ENCODE data around the gene GPR152.
A peak's percentile ranks its signal among the peaks of the same experiment; 100 is the strongest.

GPR152 gene, protein sequence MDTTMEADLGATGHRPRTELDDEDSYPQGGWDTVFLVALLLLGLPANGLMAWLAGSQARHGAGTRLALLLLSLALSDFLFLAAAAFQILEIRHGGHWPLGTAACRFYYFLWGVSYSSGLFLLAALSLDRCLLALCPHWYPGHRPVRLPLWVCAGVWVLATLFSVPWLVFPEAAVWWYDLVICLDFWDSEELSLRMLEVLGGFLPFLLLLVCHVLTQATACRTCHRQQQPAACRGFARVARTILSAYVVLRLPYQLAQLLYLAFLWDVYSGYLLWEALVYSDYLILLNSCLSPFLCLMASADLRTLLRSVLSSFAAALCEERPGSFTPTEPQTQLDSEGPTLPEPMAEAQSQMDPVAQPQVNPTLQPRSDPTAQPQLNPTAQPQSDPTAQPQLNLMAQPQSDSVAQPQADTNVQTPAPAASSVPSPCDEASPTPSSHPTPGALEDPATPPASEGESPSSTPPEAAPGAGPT

DNA sequence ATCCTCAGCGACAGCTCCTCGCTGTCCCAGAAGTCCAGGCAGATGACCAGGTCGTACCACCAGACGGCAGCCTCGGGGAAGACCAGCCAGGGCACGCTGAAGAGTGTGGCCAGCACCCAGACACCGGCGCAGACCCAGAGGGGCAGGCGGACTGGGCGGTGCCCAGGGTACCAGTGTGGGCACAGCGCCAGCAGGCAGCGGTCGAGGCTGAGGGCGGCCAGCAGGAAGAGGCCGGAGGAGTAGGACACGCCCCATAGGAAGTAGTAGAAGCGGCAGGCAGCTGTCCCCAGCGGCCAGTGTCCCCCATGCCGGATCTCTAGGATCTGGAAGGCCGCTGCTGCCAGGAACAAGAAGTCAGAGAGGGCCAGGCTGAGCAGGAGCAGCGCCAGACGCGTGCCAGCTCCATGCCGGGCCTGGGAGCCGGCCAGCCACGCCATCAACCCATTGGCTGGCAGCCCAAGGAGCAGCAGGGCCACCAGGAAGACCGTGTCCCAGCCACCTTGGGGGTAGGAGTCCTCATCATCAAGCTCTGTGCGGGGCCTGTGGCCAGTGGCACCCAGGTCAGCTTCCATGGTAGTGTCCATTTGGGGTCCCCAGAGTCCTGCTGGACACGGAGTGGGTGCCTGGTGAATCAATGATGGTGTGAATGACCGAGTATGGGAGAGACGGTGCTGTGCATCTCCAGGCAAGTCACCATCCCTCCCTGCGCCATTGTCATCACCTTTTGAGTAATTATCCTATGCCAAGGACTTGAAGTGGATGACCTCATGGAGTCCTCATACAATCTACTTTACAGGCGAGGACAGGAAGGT lies at the start of gene GPR152:
TSS of gene GPR152 (minus strand) at position 589 of the 812 bp plus-strand sequence. CDS start at position 584, 5 bp downstream.
- Histone ChIP-seq H3K9me3 (ENCODE audit: control insufficient read depth in 5 of 5, low read length in 5 of 5) (no peaks in the 10 kb centered on the region), H3K27me3 (ENCODE audit: control insufficient read depth in 5 of 5, insufficient read depth in 4 of 5, low read length in 5 of 5) (peaks cover 0 to 5% (median 0%) of the 10 kb centered on the region in 5 donors), H3K36me3 (ENCODE audit: control insufficient read depth in 5 of 5, insufficient read depth in 5 of 5, low read length in 5 of 5) (no peaks in the 10 kb centered on the region), H3K27ac (ENCODE audit: low read depth, low read length) (no peak within 1 kb of the TSS), H3K4me1 (ENCODE audit: control insufficient read depth in 5 of 5, insufficient read depth in 5 of 5, low read length in 5 of 5) (peaks cover 0 to 35% (median 12%) of the 10 kb centered on the region in 5 donors), H3K9ac (ENCODE audit: low read length in 5 of 5) (peak within 1 kb of the TSS in 3 of 5 donors; percentile 12 to 42 (median 20)), H3K4me3 (ENCODE audit: low read depth in 1 of 5, low read length in 5 of 5) (peak within 1 kb of the TSS in 4 of 5 donors; percentile 11 to 48 (median 31))

- Histone ChIP-seq H3K27me3 (ENCODE audit: control insufficient read depth in 5 of 5, insufficient read depth in 4 of 5, low read length in 5 of 5) (peaks cover 0 to 3% (median 0%) of the 10 kb centered on the region in 5 donors), H3K4me3 (ENCODE audit: low read depth in 1 of 5, low read length in 5 of 5) (no peak overlapping the region), H3K27ac (ENCODE audit: low read depth, low read length) (no peak overlapping the region), H3K9me3 (ENCODE audit: control insufficient read depth in 5 of 5, low read length in 5 of 5) (no peaks in the 10 kb centered on the region), H3K4me1 (ENCODE audit: control insufficient read depth in 5 of 5, insufficient read depth in 5 of 5, low read length in 5 of 5) (peaks cover 2 to 42% (median 30%) of the 10 kb centered on the region in 5 donors), H3K9ac (ENCODE audit: low read length in 5 of 5) (no peak overlapping the region), H3K36me3 (ENCODE audit: control insufficient read depth in 5 of 5, insufficient read depth in 5 of 5, low read length in 5 of 5) (peaks cover 0 to 41% (median 9%) of the 10 kb centered on the region in 5 donors)
These were observed 49.3 kb upstream of the GPR152 start for GRCh38 chr11:67501854-67502253.

DNA sequence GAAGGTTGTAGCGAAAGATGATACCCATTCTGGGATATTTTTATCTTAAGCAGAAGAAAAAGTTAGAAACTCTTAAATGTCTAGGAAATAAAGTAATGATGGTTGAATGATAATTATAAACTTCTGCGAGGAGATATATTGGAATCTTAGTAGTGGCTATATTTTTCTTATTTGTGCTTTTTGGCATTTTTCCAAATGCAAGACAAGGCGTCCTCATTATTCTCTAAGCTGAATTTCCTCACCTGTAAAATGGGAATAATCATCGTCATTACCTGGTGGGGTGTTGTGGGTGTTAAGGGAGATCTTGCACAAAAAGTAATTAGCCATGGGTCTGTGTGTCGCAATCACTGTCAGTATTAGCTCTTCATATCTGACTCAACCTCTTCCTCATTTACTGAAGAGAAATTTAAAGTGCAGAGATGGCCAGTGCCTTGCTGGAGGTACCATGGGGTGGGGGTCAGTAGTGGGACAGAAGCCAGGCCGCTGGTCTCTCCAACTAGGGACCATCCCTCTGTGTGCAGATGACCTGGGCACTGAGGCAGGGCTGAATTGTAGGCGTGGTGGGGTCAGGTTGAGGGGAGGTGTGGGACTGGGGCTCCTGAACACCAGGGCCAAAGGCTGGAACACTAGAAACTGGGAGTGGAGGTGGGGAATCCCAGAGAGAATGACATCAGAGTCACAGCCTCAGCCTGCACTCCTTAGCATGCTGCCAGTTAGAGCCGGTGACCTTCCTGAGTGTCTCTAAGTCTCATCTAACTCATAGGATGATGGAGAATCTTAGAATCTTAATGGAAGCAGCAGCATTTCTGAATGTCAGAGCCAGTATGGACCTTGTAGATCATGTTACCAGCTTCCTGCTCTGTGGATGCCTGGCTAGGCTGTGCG lies 48.5 kb upstream of the GPR152 start:
- H3K9ac ChIP-seq (ENCODE audit: low read length in 5 of 5), result no peak overlapping the region
- H3K36me3 ChIP-seq (ENCODE audit: control insufficient read depth in 5 of 5, insufficient read depth in 5 of 5, low read length in 5 of 5), result peaks cover 0 to 45% (median 9%) of the 10 kb centered on the region in 5 donors
- H3K9me3 ChIP-seq (ENCODE audit: control insufficient read depth in 5 of 5, low read length in 5 of 5), result no peaks in the 10 kb centered on the region
- peaks cover 0 to 3% (median 0%) of the 10 kb centered on the region in 5 donors for H3K27me3 ChIP-seq (ENCODE audit: control insufficient read depth in 5 of 5, insufficient read depth in 4 of 5, low read length in 5 of 5)
- H3K4me1 ChIP-seq (ENCODE audit: control insufficient read depth in 5 of 5, insufficient read depth in 5 of 5, low read length in 5 of 5), result peaks cover 2 to 34% (median 23%) of the 10 kb centered on the region in 5 donors
- H3K27ac ChIP-seq (ENCODE audit: low read depth, low read length), result no peak overlapping the region
- no peak overlapping the region for H3K4me3 ChIP-seq (ENCODE audit: low read depth in 1 of 5, low read length in 5 of 5)

GRCh38 chr11:67500484-67500821 lies 47.9 kb upstream of the GPR152 start:
- H3K9me3 ChIP-seq (ENCODE audit: control insufficient read depth in 5 of 5, low read length in 5 of 5), result no peaks in the 10 kb centered on the region
- peaks cover 0 to 3% (median 0%) of the 10 kb centered on the region in 5 donors for H3K27me3 ChIP-seq (ENCODE audit: control insufficient read depth in 5 of 5, insufficient read depth in 4 of 5, low read length in 5 of 5)
- H3K36me3 ChIP-seq (ENCODE audit: control insufficient read depth in 5 of 5, insufficient read depth in 5 of 5, low read length in 5 of 5), result peaks cover 0 to 51% (median 13%) of the 10 kb centered on the region in 5 donors
- peaks cover 0 to 28% (median 16%) of the 10 kb centered on the region in 5 donors for H3K4me1 ChIP-seq (ENCODE audit: control insufficient read depth in 5 of 5, insufficient read depth in 5 of 5, low read length in 5 of 5)
- no peak overlapping the region for H3K27ac ChIP-seq (ENCODE audit: low read depth, low read length)
- no peak overlapping the region for H3K9ac ChIP-seq (ENCODE audit: low read length in 5 of 5)
- no peak overlapping the region for H3K4me3 ChIP-seq (ENCODE audit: low read depth in 1 of 5, low read length in 5 of 5)

GRCh38 chr11:67499808-67500483 lies 47.4 kb upstream of the GPR152 start:
- H3K27ac ChIP-seq (ENCODE audit: low read depth, low read length), result no peak overlapping the region
- no peak overlapping the region for H3K4me3 ChIP-seq (ENCODE audit: low read depth in 1 of 5, low read length in 5 of 5)
- peaks cover 0 to 24% (median 14%) of the 10 kb centered on the region in 5 donors for H3K4me1 ChIP-seq (ENCODE audit: control insufficient read depth in 5 of 5, insufficient read depth in 5 of 5, low read length in 5 of 5)
- peaks cover 0 to 3% (median 0%) of the 10 kb centered on the region in 5 donors for H3K27me3 ChIP-seq (ENCODE audit: control insufficient read depth in 5 of 5, insufficient read depth in 4 of 5, low read length in 5 of 5)
- H3K9ac ChIP-seq (ENCODE audit: low read length in 5 of 5), result no peak overlapping the region
- H3K9me3 ChIP-seq (ENCODE audit: control insufficient read depth in 5 of 5, low read length in 5 of 5), result no peaks in the 10 kb centered on the region
- peaks cover 0 to 56% (median 16%) of the 10 kb centered on the region in 5 donors for H3K36me3 ChIP-seq (ENCODE audit: control insufficient read depth in 5 of 5, insufficient read depth in 5 of 5, low read length in 5 of 5)

DNA sequence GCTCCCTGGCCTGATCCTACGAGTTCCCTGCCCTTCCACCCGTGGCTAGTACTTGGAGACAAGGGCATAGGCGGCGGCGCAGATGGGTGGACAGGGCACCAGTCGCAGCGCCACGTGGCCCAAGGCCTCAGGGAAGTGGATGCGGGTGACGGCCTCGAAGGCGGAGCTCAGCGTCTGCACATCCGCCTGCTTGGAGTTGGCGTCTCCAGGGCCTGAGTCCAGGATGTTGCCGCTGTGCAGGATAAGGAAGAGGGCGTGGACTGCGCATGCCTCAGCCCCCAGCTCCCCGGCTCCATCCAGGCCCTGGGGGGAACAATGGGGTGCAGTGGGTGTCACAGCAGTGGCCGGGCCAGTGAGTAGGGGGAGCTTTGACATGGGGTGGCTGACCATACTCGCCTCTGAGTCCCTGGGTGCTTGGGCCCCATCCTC lies 46.0 kb upstream of the GPR152 start:
- Histone ChIP-seq H3K4me3 (ENCODE audit: low read depth in 1 of 5, low read length in 5 of 5) (no peak overlapping the region), H3K27ac (ENCODE audit: low read depth, low read length) (no peak overlapping the region), H3K27me3 (ENCODE audit: control insufficient read depth in 5 of 5, insufficient read depth in 4 of 5, low read length in 5 of 5) (no peaks in the 10 kb centered on the region), H3K4me1 (ENCODE audit: control insufficient read depth in 5 of 5, insufficient read depth in 5 of 5, low read length in 5 of 5) (peaks cover 0 to 13% (median 3%) of the 10 kb centered on the region in 5 donors), H3K36me3 (ENCODE audit: control insufficient read depth in 5 of 5, insufficient read depth in 5 of 5, low read length in 5 of 5) (peaks cover 0 to 64% (median 21%) of the 10 kb centered on the region in 5 donors), H3K9me3 (ENCODE audit: control insufficient read depth in 5 of 5, low read length in 5 of 5) (no peaks in the 10 kb centered on the region), H3K9ac (ENCODE audit: low read length in 5 of 5) (no peak overlapping the region)

DNA sequence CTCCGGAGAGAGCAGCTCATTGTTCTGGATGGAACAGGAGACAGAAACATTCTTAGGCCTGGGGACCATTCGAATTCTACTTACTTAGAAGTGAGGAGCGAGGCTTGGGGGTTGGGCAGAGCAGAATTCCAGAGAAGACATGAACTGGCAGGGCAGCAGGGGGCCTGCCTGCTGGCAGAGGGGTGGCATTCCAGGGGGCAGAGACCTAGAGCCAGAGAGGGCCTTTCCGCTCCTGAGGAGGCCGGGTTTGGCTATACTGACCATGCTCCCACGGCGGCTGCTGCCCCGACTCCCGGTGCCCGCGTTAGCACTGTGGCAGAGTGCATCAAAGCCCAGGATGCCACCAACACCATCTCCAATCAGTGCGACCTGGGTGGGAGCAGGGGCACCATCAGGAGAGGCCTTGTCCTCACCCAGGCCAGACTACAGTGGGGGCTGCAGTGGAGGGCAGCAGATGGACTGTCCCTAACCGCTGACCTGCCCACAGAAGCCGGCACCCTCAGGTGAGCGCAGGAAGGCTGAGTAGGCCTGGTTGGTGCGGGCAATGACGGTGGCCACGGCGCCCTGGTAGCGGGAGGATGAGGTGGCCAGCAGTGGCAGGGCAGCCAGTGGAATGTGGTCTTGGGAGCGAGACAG lies 45.2 kb upstream of the GPR152 start:
- no peaks in the 10 kb centered on the region for H3K9me3 ChIP-seq (ENCODE audit: control insufficient read depth in 5 of 5, low read length in 5 of 5)
- peaks cover 0 to 71% (median 27%) of the 10 kb centered on the region in 5 donors for H3K36me3 ChIP-seq (ENCODE audit: control insufficient read depth in 5 of 5, insufficient read depth in 5 of 5, low read length in 5 of 5)
- no peaks in the 10 kb centered on the region for H3K27me3 ChIP-seq (ENCODE audit: control insufficient read depth in 5 of 5, insufficient read depth in 4 of 5, low read length in 5 of 5)
- H3K9ac ChIP-seq (ENCODE audit: low read length in 5 of 5), result no peak overlapping the region
- no peak overlapping the region for H3K27ac ChIP-seq (ENCODE audit: low read depth, low read length)
- H3K4me3 ChIP-seq (ENCODE audit: low read depth in 1 of 5, low read length in 5 of 5), result no peak overlapping the region
- H3K4me1 ChIP-seq (ENCODE audit: control insufficient read depth in 5 of 5, insufficient read depth in 5 of 5, low read length in 5 of 5), result peaks cover 0 to 11% (median 0%) of the 10 kb centered on the region in 5 donors

DNA sequence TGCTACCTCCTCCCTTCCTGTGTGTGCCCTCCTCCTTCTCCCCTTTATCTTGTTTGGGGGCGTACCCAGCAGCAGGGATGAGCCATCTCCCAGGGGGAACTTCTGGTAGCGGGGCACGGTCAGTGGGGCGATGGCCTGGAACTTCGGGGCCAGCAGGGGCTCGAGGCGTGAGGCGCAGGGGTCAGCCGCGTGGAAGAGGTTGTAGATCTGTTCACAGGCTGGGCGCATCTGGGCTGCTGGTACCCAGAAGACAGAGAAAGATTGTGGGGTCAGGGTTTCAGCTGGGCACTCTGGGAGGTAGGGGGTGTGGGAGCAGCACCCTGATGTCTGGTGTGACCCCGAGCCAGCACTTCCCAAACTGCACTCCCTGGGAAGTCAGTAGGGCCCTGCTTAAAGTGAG lies 43.6 kb upstream of the GPR152 start:
- no peak overlapping the region for H3K9ac ChIP-seq (ENCODE audit: low read length in 5 of 5)
- H3K27ac ChIP-seq (ENCODE audit: low read depth, low read length), result no peak overlapping the region
- H3K9me3 ChIP-seq (ENCODE audit: control insufficient read depth in 5 of 5, low read length in 5 of 5), result no peaks in the 10 kb centered on the region
- H3K4me1 ChIP-seq (ENCODE audit: control insufficient read depth in 5 of 5, insufficient read depth in 5 of 5, low read length in 5 of 5), result peaks cover 0 to 11% (median 0%) of the 10 kb centered on the region in 5 donors
- H3K4me3 ChIP-seq (ENCODE audit: low read depth in 1 of 5, low read length in 5 of 5), result no peak overlapping the region
- no peaks in the 10 kb centered on the region for H3K27me3 ChIP-seq (ENCODE audit: control insufficient read depth in 5 of 5, insufficient read depth in 4 of 5, low read length in 5 of 5)
- H3K36me3 ChIP-seq (ENCODE audit: control insufficient read depth in 5 of 5, insufficient read depth in 5 of 5, low read length in 5 of 5), result peaks cover 0 to 74% (median 40%) of the 10 kb centered on the region in 5 donors

All from subcutaneous abdominal adipose tissue (tissue), 5 donors.